ENCODE data around the gene MARCHF10. TPM values are rescaled to one million over a fixed set of nuclear protein-coding genes. Genes with fewer than 3 reads are reported as not detected.

MARCHF10 gene
- total RNA-seq, 2 experiments from 2014 or later = not detected

DNA sequence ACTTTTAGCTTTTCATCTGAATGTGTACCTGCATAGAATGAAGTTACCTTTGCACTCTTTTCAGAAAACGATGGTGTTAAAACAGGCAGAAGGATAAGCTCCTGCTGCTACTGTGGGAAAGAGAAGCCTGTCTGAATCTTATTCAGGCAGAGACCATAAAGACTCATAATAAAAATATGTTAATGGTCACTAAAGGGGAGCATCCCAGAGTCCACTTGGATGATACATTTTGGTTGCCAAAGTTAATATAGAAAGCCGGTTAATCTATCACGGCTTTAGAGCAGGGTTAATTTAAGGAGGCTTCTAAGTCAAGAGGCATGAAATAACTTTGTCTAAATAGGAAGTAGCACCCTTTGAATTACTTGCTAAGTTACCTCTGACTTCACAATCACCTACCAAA, 2.9 kb downstream of the MARCHF10 start:
- Mint-ChIP-seq H3K9me3 (ENCODE audit: low read depth) (no peaks in the 10 kb centered on the region), H3K4me3 (no peak overlapping the region), H3K27me3 (peaks cover 55% of the 10 kb centered on the region), H3K4me1 (no peaks in the 10 kb centered on the region), H3K27ac (no peak overlapping the region), H3K36me3 (no peaks in the 10 kb centered on the region)
- CTCF ChIA-PET = no interaction called here
- DNase-seq (no peak), ATAC-seq (no peak)

DNA sequence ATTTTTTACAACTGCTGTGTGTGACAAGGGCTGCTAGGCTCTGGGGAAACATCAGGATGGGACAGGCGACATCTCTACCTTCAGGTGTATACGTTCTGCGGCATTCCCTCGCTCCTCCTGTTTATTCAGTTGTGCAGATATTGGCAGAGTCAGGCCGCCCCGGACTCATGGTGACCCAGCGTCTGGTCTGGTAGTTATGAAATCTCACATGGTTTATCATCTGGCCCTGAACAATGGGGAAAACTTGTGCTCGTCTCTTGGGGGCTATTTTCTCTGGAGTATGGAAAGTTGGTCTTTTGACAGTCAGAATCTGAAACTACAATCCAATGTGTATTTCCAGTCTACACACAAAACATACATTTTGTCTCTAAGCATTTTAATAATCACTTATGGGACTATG, 3.3 kb downstream of the MARCHF10 start:
- no peaks in the 10 kb centered on the region for H3K9me3 Mint-ChIP-seq (ENCODE audit: low read depth)
- H3K27me3 Mint-ChIP-seq = peaks cover 57% of the 10 kb centered on the region
- no peak for DNase-seq
- H3K27ac Mint-ChIP-seq = no peak overlapping the region
- H3K36me3 Mint-ChIP-seq = no peaks in the 10 kb centered on the region
- CTCF ChIA-PET = no interaction called here
- no peaks in the 10 kb centered on the region for H3K4me1 Mint-ChIP-seq
- H3K4me3 Mint-ChIP-seq = no peak overlapping the region
- no peak for ATAC-seq

DNA sequence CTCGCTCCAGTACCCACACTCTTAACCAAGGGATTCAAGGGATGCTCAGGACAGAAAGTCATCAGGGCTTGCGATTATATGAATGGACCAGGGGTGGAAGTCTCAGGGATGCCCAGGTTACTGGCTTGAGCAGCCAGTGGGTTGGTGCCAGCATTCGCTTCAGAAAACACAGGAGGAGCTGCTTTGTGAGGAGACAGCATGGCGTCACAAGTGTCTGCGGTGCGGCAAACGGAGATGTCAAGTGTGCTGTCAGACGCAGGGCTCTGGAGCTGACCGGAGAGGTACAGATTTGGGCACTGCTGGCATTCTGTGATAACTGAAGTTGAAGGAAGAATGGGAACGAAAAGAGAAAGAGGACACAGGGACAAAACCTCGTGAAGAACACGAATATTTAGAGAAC, 4.1 kb downstream of the MARCHF10 start:
- Mint-ChIP-seq H3K9me3 (ENCODE audit: low read depth) (no peaks in the 10 kb centered on the region), H3K36me3 (no peaks in the 10 kb centered on the region), H3K4me1 (no peaks in the 10 kb centered on the region), H3K27ac (no peak overlapping the region), H3K27me3 (peaks cover 50% of the 10 kb centered on the region), H3K4me3 (no peak overlapping the region)
- no peak for DNase-seq
- CTCF ChIA-PET = no interaction called here
- ATAC-seq = no peak

DNA sequence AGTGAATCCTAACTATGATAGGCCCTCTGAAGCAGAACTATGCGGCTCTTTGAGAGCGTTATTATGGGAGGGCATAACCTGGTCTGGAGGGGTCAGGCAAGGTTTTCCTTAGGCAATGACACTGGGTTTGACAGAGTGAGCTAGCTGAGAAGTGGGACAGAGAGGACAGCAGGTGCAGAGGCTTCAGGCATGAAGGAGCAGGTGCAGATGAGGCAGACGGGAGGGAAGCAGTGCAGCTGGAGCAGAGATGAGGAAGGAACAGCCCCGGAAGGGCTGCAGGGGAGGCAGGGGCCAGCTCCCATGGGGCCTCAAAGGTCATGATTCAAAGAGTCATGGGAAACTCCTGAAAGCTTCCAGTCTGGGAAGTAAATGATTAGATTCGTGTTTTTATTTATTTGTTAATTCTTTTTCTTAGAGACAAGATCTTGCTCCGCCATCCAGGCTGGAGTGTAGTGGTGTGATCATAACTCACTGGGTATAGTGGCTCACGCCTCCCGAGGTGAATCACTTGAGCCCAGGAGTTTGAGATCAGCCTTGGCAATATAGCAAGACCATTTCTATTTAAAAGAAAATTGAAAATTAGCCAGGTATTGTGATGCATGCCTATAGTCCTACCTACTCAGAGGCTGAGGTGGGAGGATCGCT, 5.4 kb downstream of the MARCHF10 start:
- H3K9me3 Mint-ChIP-seq (ENCODE audit: low read depth) = no peaks in the 10 kb centered on the region
- H3K36me3 Mint-ChIP-seq = no peaks in the 10 kb centered on the region
- H3K27me3 Mint-ChIP-seq = peaks cover 48% of the 10 kb centered on the region
- no peak overlapping the region for H3K4me3 Mint-ChIP-seq
- no peaks in the 10 kb centered on the region for H3K4me1 Mint-ChIP-seq
- ATAC-seq = no peak
- no peak overlapping the region for H3K27ac Mint-ChIP-seq
- CTCF ChIA-PET = no interaction called here
- peak; percentile 25 for DNase-seq

DNA sequence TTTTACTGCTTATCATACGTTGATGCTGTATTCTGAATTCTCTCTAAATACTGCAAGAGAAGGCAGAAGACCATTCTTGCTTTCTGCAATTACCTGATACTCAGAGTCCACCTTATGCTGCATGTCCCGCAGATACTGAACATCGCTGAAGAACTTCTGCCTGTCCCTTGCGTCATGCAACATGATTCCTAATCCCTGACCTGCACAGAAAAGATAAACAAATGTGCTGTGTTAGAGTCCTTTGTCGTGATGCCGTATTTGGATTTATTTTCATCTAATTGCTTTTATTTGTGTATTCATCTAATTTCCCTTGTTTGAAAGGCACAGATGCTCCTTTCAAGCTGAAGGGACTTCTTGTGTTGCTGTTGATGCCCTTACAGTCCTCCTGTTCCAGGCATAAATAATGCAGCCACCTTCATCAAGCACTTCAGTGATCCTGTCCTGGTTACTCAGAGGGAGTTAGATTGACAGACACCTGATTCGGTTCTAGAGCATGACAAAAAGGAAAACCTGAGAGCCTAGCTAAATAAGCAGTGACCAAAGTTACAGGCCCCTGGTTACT, 6.5 kb downstream of the MARCHF10 start:
- CTCF ChIA-PET = no interaction called here
- peaks cover 38% of the 10 kb centered on the region for H3K27me3 Mint-ChIP-seq
- no peak overlapping the region for H3K27ac Mint-ChIP-seq

DNA sequence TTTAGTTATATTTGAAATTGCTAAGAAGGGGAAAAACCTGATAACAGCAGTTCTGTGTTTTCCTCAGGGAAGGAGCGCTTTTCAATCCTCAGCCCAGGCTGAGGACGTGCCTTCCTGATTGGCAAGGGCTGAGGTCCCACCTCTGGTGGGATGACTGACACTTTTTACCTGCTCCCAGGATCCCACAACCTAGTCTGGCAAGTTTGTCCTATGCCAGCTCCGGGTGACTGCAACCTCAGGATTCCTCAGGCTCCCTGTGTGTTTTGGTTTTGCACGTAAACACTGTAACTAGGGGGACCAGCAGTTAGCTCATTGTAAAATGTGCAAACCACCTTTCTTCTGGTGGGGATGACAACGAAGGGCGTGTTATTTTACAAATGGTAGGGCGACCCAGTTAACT, 7.5 kb downstream of the MARCHF10 start:
- CTCF ChIA-PET = interaction anchor here (0.6 kb wide), 1 partner anchor 388 kb away, joined by 3 read pairs; no protein-coding TSS in a partner anchor
- H3K4me3 Mint-ChIP-seq = no peak overlapping the region
- H3K4me1 Mint-ChIP-seq = peaks cover 2% of the 10 kb centered on the region
- no peak overlapping the region for H3K27ac Mint-ChIP-seq
- ATAC-seq (no peak), DNase-seq (no peak)
- peaks cover 33% of the 10 kb centered on the region for H3K27me3 Mint-ChIP-seq
- no peaks in the 10 kb centered on the region for H3K36me3 Mint-ChIP-seq
- no peaks in the 10 kb centered on the region for H3K9me3 Mint-ChIP-seq (ENCODE audit: low read depth)

More for the DNA sequence above, 6.5 kb downstream of the MARCHF10 start:
- Mint-ChIP-seq H3K4me3 (no peak overlapping the region), H3K9me3 (ENCODE audit: low read depth) (no peaks in the 10 kb centered on the region), H3K36me3 (no peaks in the 10 kb centered on the region), H3K4me1 (no peaks in the 10 kb centered on the region)
- ATAC-seq (no peak), DNase-seq (no peak)

DNA sequence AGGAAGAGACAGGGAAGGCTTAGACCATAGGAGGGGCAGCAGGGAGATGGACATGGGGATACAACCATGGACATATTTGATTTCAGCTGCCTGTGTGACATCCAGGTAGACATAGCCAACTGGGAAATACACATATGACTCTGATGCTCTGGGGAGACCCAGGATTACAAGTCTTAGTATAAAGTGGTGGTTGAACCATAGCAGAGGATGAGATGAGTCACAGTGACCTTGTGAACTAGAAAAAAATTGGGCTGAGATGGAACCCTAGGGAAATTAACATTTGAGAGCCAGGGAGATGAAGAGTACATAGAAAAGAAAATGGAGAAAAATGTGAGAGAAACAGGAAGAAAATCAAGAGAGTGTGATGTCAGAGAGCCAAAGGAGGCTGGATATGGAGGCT, 10.2 kb downstream of the MARCHF10 start:
- ATAC-seq = no peak
- CTCF ChIA-PET = no interaction called here
- no peak for DNase-seq
- peaks cover 9% of the 10 kb centered on the region for H3K36me3 Mint-ChIP-seq
- H3K4me3 Mint-ChIP-seq = no peak overlapping the region
- H3K27ac Mint-ChIP-seq = no peak overlapping the region
- H3K27me3 Mint-ChIP-seq = peaks cover 31% of the 10 kb centered on the region
- H3K4me1 Mint-ChIP-seq = peaks cover 15% of the 10 kb centered on the region
- peaks cover 6% of the 10 kb centered on the region for H3K9me3 Mint-ChIP-seq (ENCODE audit: low read depth)

DNA sequence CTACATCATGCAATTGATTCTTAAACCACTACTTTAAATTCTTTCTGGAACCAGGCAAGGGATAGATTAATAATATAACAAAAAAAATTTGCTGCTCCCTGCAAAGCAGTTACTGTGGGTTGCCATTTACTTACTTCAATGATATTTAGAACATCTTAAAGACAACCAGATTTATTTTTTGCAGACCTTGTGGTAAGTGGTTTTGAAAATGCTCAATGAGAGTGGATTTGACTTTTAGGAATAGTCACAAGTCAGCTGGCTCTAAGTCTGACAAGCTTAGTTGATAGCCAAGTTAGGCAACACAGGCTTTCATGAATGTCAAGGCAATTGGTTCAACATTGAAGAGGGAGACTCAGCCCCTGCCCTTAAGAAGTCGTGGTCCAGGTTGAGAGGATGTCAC, 11.8 kb downstream of the MARCHF10 start:
- ATAC-seq = no peak
- Mint-ChIP-seq H3K4me1 (peaks cover 15% of the 10 kb centered on the region), H3K9me3 (ENCODE audit: low read depth) (peaks cover 6% of the 10 kb centered on the region), H3K36me3 (peaks cover 10% of the 10 kb centered on the region), H3K27ac (no peak overlapping the region), H3K4me3 (no peak overlapping the region), H3K27me3 (peaks cover 27% of the 10 kb centered on the region)
- CTCF ChIA-PET = no interaction called here
- no peak for DNase-seq

DNA sequence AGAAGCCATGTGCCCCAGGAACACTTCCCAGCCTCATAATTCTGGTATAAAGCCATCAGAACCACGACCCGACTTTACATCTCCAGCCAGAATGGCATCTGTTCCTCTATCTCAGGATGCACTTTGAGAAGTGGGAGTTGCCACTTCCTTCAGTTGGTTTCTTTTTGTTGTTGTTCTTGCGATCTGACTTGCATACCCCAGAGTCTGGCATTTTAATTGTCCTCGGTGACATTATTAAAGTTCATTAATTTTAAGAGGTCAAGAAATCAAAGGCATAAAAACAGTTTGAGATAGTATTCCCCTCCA, 13.5 kb downstream of the MARCHF10 start:
- Mint-ChIP-seq H3K4me3 (peak overlapping the region; percentile 34), H3K27me3 (peaks cover 21% of the 10 kb centered on the region), H3K9me3 (ENCODE audit: low read depth) (peaks cover 6% of the 10 kb centered on the region), H3K27ac (peak overlapping the region; percentile 52), H3K4me1 (peaks cover 15% of the 10 kb centered on the region), H3K36me3 (peaks cover 10% of the 10 kb centered on the region)
- CTCF ChIA-PET = no interaction called here
- ATAC-seq (no peak), DNase-seq (no peak)

DNA sequence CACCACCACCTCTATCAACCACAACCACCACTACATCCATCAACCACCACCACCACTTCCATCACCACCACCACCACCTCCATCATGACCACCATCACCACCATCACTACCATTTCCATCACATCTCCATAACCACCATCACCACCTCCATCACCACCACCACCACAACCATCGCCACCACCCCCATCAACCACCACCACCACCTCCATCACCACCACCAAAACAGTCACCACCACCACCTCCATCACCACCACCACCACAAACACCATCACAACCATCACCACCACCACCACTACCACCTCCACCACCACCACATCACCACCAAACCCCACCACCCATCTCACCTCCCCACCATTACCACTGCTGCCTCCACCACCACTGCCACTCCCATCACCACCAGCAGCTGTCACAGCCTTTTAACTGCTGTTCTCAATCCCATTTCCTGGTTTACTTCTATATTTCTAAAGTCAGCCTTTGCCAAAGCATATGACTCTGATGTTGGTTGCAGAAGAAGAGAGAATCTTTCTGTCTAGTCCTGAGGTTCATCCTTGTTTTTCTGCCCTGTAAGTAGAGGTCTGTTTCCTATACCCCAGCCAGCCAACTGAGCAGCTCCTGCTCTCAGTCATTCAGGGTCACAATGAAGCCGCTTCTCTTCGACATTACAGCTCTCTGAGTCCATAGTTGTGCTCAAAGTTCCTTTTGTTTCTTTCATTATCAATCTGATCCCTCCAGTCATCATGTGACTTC, 14.0 kb downstream of the MARCHF10 start:
- Mint-ChIP-seq H3K4me1 (peaks cover 15% of the 10 kb centered on the region), H3K36me3 (peaks cover 10% of the 10 kb centered on the region), H3K4me3 (peak overlapping the region; percentile 34), H3K27ac (peak overlapping the region; percentile 52), H3K9me3 (ENCODE audit: low read depth) (peaks cover 6% of the 10 kb centered on the region), H3K27me3 (peaks cover 23% of the 10 kb centered on the region)
- DNase-seq = no peak
- CTCF ChIA-PET = no interaction called here
- ATAC-seq = no peak

DNA sequence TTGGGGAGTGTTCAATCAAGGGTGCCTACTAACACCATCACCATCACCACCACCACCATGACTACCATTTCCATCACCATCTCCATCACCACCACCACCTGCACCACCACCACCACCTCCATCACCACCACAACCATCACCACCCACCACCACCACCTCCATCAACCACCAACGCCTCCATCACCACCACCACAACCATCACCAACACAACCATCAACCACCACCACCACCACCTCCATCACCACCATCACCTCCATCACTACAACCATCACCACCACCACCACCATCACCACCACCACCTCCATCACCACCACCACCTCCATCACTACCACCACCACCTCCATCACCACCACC, 15.7 kb downstream of the MARCHF10 start:
- ATAC-seq (no peak), DNase-seq (peak; percentile 28)
- Mint-ChIP-seq H3K9me3 (ENCODE audit: low read depth) (peaks cover 6% of the 10 kb centered on the region), H3K4me3 (no peak overlapping the region), H3K36me3 (peaks cover 10% of the 10 kb centered on the region), H3K4me1 (peaks cover 15% of the 10 kb centered on the region), H3K27me3 (peaks cover 19% of the 10 kb centered on the region), H3K27ac (no peak overlapping the region)
- CTCF ChIA-PET = no interaction called here

DNA sequence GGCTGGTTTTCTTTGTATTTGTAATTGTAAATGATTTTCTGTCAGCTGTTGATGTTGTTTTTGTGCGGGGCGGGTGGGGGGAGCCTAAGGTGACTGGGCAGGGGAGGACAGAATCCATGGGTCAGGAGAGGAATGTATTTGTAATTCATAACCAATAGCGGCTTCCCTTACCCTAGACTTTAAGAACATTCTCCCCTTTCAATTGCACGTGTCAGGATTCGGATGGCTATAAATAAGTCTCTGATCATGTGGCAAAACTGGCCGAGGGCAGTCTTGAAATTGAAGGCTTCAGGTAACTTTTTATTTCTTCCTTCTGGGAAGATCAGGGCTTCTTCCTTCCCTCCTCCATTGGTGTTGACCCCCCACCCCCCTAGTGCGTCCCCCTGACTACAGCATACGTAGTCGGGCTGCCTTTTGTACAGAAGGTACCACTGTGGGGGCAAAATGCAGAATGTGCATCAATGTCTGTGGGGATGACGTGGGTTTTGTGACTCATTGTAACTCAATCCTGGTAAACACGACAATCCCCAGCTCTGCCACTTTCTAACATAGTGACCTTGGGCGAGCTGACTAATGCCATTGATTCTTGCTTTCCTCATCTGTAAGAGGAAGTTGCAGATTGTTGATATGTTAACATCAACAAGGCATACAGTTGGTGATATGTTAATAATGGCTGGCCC, 16.2 kb downstream of the MARCHF10 start:
- DNase-seq (peak; percentile 12), ATAC-seq (no peak)
- Mint-ChIP-seq H3K36me3 (peaks cover 10% of the 10 kb centered on the region), H3K4me1 (peaks cover 15% of the 10 kb centered on the region), H3K4me3 (no peak overlapping the region), H3K27me3 (peaks cover 19% of the 10 kb centered on the region), H3K27ac (no peak overlapping the region), H3K9me3 (ENCODE audit: low read depth) (peaks cover 6% of the 10 kb centered on the region)
- CTCF ChIA-PET = no interaction called here

DNA sequence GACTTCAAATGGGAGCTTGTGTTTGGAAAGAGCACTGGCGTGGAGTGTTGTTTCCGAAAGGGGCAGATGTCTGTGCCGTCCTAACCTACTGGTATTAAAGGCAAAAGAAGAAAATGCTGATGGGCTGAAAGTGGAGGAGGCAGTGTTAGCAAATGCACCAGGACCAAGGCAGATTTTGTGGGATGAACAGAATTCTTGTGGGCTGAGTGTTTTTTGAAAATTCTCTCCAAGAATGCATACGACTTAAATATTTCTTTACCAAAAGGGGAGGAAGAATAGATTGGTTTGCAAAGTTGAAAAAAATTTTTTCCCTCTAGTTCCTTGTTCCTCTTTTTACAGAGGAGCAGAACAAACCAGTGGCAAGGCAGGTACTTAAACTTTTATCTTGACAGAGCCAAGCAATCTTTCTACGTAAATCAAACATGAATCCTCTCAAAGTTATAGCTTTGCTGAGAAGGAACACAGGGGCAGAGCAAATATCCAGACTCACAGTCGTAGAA, 16.8 kb downstream of the MARCHF10 start:
- CTCF ChIA-PET = no interaction called here
- ATAC-seq = no peak
- DNase-seq = peak; percentile 5
- Mint-ChIP-seq H3K27ac (no peak overlapping the region), H3K36me3 (peaks cover 10% of the 10 kb centered on the region), H3K9me3 (ENCODE audit: low read depth) (peaks cover 6% of the 10 kb centered on the region), H3K4me3 (no peak overlapping the region), H3K27me3 (peaks cover 17% of the 10 kb centered on the region), H3K4me1 (peaks cover 15% of the 10 kb centered on the region)

DNA sequence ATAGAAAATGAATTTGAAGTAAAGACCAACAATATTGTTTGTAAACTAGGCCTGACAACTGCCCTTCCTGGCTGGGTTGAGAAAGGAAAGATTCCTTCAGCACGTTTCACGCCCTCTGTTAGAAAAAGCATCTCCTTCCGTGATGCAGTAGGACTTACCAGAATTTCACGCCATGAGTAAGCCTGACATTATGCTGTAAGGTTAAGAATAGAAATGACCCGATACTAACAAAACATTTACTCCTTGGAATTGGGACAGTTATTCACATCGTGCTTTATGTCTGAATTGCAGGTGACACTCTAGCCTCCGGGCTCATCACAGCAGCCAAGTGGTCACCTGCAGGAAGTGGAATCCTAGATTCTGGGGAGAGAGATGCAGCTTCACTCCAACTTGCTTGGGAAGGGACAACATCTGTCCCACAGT, 17.5 kb downstream of the MARCHF10 start:
- Mint-ChIP-seq H3K4me3 (no peak overlapping the region), H3K36me3 (peaks cover 10% of the 10 kb centered on the region), H3K9me3 (ENCODE audit: low read depth) (peaks cover 6% of the 10 kb centered on the region), H3K4me1 (peaks cover 13% of the 10 kb centered on the region), H3K27ac (no peak overlapping the region), H3K27me3 (peaks cover 16% of the 10 kb centered on the region)
- CTCF ChIA-PET = no interaction called here
- ATAC-seq (no peak), DNase-seq (peak; percentile 18)

Data from activated CD8-positive, alpha-beta memory T cell treated with anti-CD3 and anti-CD28 coated beads, Interleukin-2, amount 10 ng/mL, durations not matched to agents 7 days and 5 days (primary cell).